DND-41 (cell line): ENCODE measurements around the gene MICAL3.

ENCODE experiments used
- ATAC-seq: fragments of 200-7000 bp; cut with Tn5 transposase; 3 replicates; pipeline ENCODE4 v1.9.1; 2021; ENCODE audit warnings: low read depth; ENCODE audit not compliant: insufficient read depth
- DNase-seq: peaks from one replicate; pipeline ENCODE4 v3.0.0-alpha.2; 2020
- H2AFZ ChIP-seq: 2 replicates; pipeline ENCODE4 v1.6.0; 2012; ENCODE audit warnings: low read depth, low read length
- H3K27ac ChIP-seq: 2 replicates; pipeline ENCODE4 v1.5.1; 2012; ENCODE audit warnings: low read length, inconsistent platforms
- H3K27me3 ChIP-seq: fragments of 200-600 bp; sonication (generic); 2 replicates; pipeline ENCODE4 v1.6.0; 2012; ENCODE audit warnings: low read length, mild to moderate bottlenecking, inconsistent platforms; ENCODE audit not compliant: insufficient read depth, poor library complexity
- H3K36me3 ChIP-seq: 2 replicates; pipeline ENCODE4 v1.5.1; 2012; ENCODE audit warnings: low read length, inconsistent platforms; ENCODE audit not compliant: insufficient read depth
- H3K4me1 ChIP-seq: 2 replicates; pipeline ENCODE4 v1.5.1; 2012; ENCODE audit warnings: mild to moderate bottlenecking, low read length; ENCODE audit not compliant: insufficient read depth
- H3K4me2 ChIP-seq: 2 replicates; pipeline ENCODE4 v1.6.0; 2012; ENCODE audit warnings: mild to moderate bottlenecking, moderate library complexity, low read length, inconsistent platforms; ENCODE audit not compliant: insufficient read depth
- H3K4me3 ChIP-seq, 2 experiments: fragments of 200-600 bp in 1 of 2; shearing (Covaris generic) in 1 of 2; 2 replicates each; pipeline ENCODE4 v1.5.1; 2012 to 2016; ENCODE audit warnings: inconsistent platforms in 2 of 2, low read length in 2 of 2, mild to moderate bottlenecking in 2 of 2, low read depth in 1 of 2, moderate library complexity in 1 of 2
- H3K79me2 ChIP-seq: 2 replicates; pipeline ENCODE4 v1.6.0; 2012; ENCODE audit warnings: low read length, inconsistent platforms; ENCODE audit not compliant: insufficient read depth
- H3K9ac ChIP-seq: 2 replicates; pipeline ENCODE4 v1.6.0; 2012; ENCODE audit warnings: low read depth, mild to moderate bottlenecking, inconsistent platforms, low read length, moderate library complexity
- H3K9me3 ChIP-seq: 2 replicates; pipeline ENCODE4 v1.5.1; 2012; ENCODE audit warnings: low read length, moderate library complexity, mild to moderate bottlenecking, inconsistent platforms; ENCODE audit not compliant: insufficient read depth, severe bottlenecking
- H4K20me1 ChIP-seq: 2 replicates; pipeline ENCODE4 v1.6.0; 2012; ENCODE audit warnings: low read length; ENCODE audit not compliant: insufficient read depth
- EZH2 ChIP-seq: IDR thresholded peaks from 3 replicates; pipeline ENCODE4 v1.6.1; 2012; ENCODE audit warnings: borderline replicate concordance, low read depth, mild to moderate bottlenecking, moderate library complexity, low read length, inconsistent platforms; ENCODE audit not compliant: severe bottlenecking
- TF ChIP-seq, protein P1 (sequence below): IDR thresholded peaks from 2 replicates; pipeline ENCODE4 v1.5.1; 2012; ENCODE audit warnings: borderline replicate concordance, low read length, moderate library complexity, mild to moderate bottlenecking; ENCODE audit not compliant: poor library complexity, severe bottlenecking; ENCODE audit errors: extremely low read depth

The MICAL3 gene

GRCh38 chr22:17893900-17894535 is 130.3 kb downstream of the MICAL3 start:
- H3K4me3 ChIP-seq = no peak overlapping the region
- no peaks in the 10 kb centered on the region for H3K27me3 ChIP-seq
- TF ChIP-seq, protein P1, sequence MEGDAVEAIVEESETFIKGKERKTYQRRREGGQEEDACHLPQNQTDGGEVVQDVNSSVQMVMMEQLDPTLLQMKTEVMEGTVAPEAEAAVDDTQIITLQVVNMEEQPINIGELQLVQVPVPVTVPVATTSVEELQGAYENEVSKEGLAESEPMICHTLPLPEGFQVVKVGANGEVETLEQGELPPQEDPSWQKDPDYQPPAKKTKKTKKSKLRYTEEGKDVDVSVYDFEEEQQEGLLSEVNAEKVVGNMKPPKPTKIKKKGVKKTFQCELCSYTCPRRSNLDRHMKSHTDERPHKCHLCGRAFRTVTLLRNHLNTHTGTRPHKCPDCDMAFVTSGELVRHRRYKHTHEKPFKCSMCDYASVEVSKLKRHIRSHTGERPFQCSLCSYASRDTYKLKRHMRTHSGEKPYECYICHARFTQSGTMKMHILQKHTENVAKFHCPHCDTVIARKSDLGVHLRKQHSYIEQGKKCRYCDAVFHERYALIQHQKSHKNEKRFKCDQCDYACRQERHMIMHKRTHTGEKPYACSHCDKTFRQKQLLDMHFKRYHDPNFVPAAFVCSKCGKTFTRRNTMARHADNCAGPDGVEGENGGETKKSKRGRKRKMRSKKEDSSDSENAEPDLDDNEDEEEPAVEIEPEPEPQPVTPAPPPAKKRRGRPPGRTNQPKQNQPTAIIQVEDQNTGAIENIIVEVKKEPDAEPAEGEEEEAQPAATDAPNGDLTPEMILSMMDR = no peak
- TF ChIP-seq EZH2 = no peak
- H3K4me2 ChIP-seq = no peak overlapping the region
- H3K27ac ChIP-seq = no peak overlapping the region
- H2AFZ ChIP-seq = no peak overlapping the region
- no peaks in the 10 kb centered on the region for H3K79me2 ChIP-seq
- H4K20me1 ChIP-seq = 0 out of 2 replicates have a peak, but pooled peaks cover 3% of the 10 kb centered on the region
- DNase-seq = no peak
- no peaks in the 10 kb centered on the region for H3K4me1 ChIP-seq
- no peak for ATAC-seq
- no peak overlapping the region for H3K9ac ChIP-seq
- H3K36me3 ChIP-seq = peaks cover 64% of the 10 kb centered on the region
- H3K9me3 ChIP-seq = no peaks in the 10 kb centered on the region

DNA sequence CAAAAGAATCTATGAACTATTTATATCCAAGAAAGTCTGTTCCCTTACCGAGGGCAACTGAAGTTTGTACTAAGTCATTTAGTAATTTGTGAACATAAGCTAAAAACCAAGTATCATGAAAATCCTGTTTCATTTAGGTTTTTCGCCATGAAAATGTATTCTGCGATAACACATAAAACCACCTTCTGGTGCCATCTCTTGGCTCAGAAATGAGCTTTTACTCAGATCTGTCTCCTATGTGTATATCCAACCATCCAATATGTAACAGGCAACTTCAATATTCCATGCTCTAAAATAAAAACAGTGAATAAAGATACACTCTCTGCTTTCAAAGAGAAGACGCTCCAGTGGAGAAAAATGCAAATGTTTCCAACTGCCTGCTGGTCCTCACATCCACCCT is 132.0 kb downstream of the MICAL3 start:
- Histone ChIP-seq H3K4me1 (no peaks in the 10 kb centered on the region), H3K4me3 (no peak overlapping the region), H3K36me3 (peaks cover 73% of the 10 kb centered on the region), H3K27ac (no peak overlapping the region), H3K9me3 (no peaks in the 10 kb centered on the region), H2AFZ (no peak overlapping the region), H3K9ac (no peak overlapping the region), H4K20me1 (0 out of 2 replicates have a peak, but pooled peaks cover 3% of the 10 kb centered on the region), H3K79me2 (no peaks in the 10 kb centered on the region), H3K27me3 (no peaks in the 10 kb centered on the region), H3K4me2 (no peak overlapping the region)
- no peak for DNase-seq
- ATAC-seq = no peak
- TF ChIP-seq, protein P1 = no peak
- TF ChIP-seq EZH2 = no peak

GRCh38 chr22:17891481-17892167 is 132.7 kb downstream of the MICAL3 start:
- Histone ChIP-seq H3K36me3 (peaks cover 74% of the 10 kb centered on the region), H4K20me1 (0 out of 2 replicates have a peak, but pooled peaks cover 2% of the 10 kb centered on the region), H2AFZ (no peak overlapping the region), H3K4me3 (no peak overlapping the region), H3K27ac (no peak overlapping the region), H3K9me3 (no peaks in the 10 kb centered on the region), H3K27me3 (no peaks in the 10 kb centered on the region), H3K4me1 (no peaks in the 10 kb centered on the region), H3K4me2 (no peak overlapping the region), H3K9ac (no peak overlapping the region), H3K79me2 (no peaks in the 10 kb centered on the region)
- ATAC-seq (no peak), DNase-seq (no peak)
- no peak for TF ChIP-seq EZH2
- TF ChIP-seq, protein P1 = peak; percentile 42
